Measurements from ENCODE around the gene NDC1. TPM values are rescaled to one million over a fixed set of nuclear protein-coding genes. Genes with fewer than 3 reads are reported as not detected.

Gene NDC1
- polyA plus RNA-seq, 1 of the 3 experiments (the other 2 are of a cell fraction), result 11.5 TPM

GRCh38 chr1:53850082-53850673 is 12.1 kb upstream of the NDC1 start:
- ChIA-PET CTCF (interaction anchor here (0.6 to 6.2 kb wide), 4 partner anchors 11 to 86 kb away, joined by 3 to 51 read pairs (median 3); no protein-coding TSS in a partner anchor), POLR2A (no interaction called here)
- DNase-seq, result no peak
- TF ChIP-seq SMC3 (IDR thresholded peaks at IDR 0.05; ENCODE audit: low read depth, low read length) (no peak), EP300 (IDR thresholded peaks at IDR 0.05; ENCODE audit: borderline replicate concordance in 1 of 2, low read depth in 1 of 2, low read length in 1 of 2) (no peak), GATA2 (CRISPR knock-in tag; IDR thresholded peaks at IDR 0.05) (no peak), NRF1 (IDR thresholded peaks at IDR 0.05; ENCODE audit: low read depth, low read length) (no peak), REST (IDR thresholded peaks at IDR 0.05; ENCODE audit: low read depth, low read length) (no peak), FOXM1 (IDR thresholded peaks at IDR 0.05; ENCODE audit: low read depth) (no peak), MEF2A (IDR thresholded peaks at IDR 0.05; ENCODE audit: borderline replicate concordance, low read depth) (no peak), RXRA (IDR thresholded peaks at IDR 0.05; ENCODE audit: borderline replicate concordance, low read depth) (no peak), POLR2AphosphoS5 (IDR thresholded peaks at IDR 0.05; ENCODE audit: low read depth, low read length) (no peak), RFX5 (IDR thresholded peaks at IDR 0.05; ENCODE audit: low read length) (no peak), FOSL2 (IDR thresholded peaks at IDR 0.05; ENCODE audit: borderline replicate concordance, low read depth) (no peak)
- Histone ChIP-seq H3K4me1 (ENCODE audit: control insufficient read depth in 1 of 2, insufficient read depth in 2 of 2, low read depth in 1 of 2, low read length in 1 of 2) (no peaks in the 10 kb centered on the region), H3K9me3 (no peaks in the 10 kb centered on the region), H3K36me3 (replicated peaks in 1 of 2; ENCODE audit: control insufficient read depth in 1 of 2, insufficient read depth in 2 of 2, low read length in 1 of 2) (peaks cover 15 to 30% of the 10 kb centered on the region in 2 experiments), H3K27me3 (ENCODE audit: insufficient read depth) (no peaks in the 10 kb centered on the region), H3K27ac (ENCODE audit: low read depth in 2 of 2, low read length in 1 of 2) (no peak overlapping the region), H3K9me2 (no peaks in the 10 kb centered on the region), H3K4me3 (ENCODE audit: low read depth in 2 of 2, low read length in 1 of 2) (no peak overlapping the region), H3K79me2 (ENCODE audit: insufficient read depth) (no peaks in the 10 kb centered on the region), H2AFZ (ENCODE audit: low read depth) (no peak overlapping the region), H3F3A (replicated peaks; ENCODE audit: insufficient read depth) (peaks cover 3% of the 10 kb centered on the region), H3K4me2 (no peak overlapping the region), H4K20me1 (ENCODE audit: insufficient read depth) (no peaks in the 10 kb centered on the region), H3K9ac (no peak overlapping the region)
- WGBS (ENCODE audit: low lambda C conversion rate), result 74% methylated on average over 6 of the region's 7 CpGs

GRCh38 chr1:53847980-53848379 is 9.9 kb upstream of the NDC1 start:
- peaks cover 6 to 15% of the 10 kb centered on the region in 2 experiments for H3K36me3 ChIP-seq (replicated peaks in 1 of 2; ENCODE audit: control insufficient read depth in 1 of 2, insufficient read depth in 2 of 2, low read length in 1 of 2)
- CTCF ChIA-PET, result interaction anchor here (0.7 to 6.2 kb wide), 3 partner anchors 13 to 30 kb away, joined by 3 to 51 read pairs (median 3); no protein-coding TSS in a partner anchor
- no peak overlapping the region for H3K4me3 ChIP-seq (ENCODE audit: low read depth in 2 of 2, low read length in 1 of 2)
- TF ChIP-seq SMC3 (IDR thresholded peaks at IDR 0.05; ENCODE audit: low read depth, low read length), result no peak
- TF ChIP-seq MAX (IDR thresholded peaks at IDR 0.05; ENCODE audit: low read depth), result no peak
- no peak for TF ChIP-seq REST (IDR thresholded peaks at IDR 0.05; ENCODE audit: low read depth, low read length)
- no peak for TF ChIP-seq USF2 (IDR thresholded peaks at IDR 0.05; ENCODE audit: borderline replicate concordance, low read depth, low read length)
- no peak for TF ChIP-seq TCF12 (IDR thresholded peaks at IDR 0.05)
- no peak for TF ChIP-seq EP300 (IDR thresholded peaks at IDR 0.05; ENCODE audit: borderline replicate concordance in 1 of 2, low read depth in 1 of 2, low read length in 1 of 2)
- TF ChIP-seq FOXM1 (IDR thresholded peaks at IDR 0.05; ENCODE audit: low read depth), result no peak
- TF ChIP-seq CHD2 (IDR thresholded peaks at IDR 0.05; ENCODE audit: low read length, partially characterized antibody), result no peak
- no peak for TF ChIP-seq YY1 (IDR thresholded peaks at IDR 0.05; ENCODE audit: low read depth)
- no peak for DNase-seq
- no peaks in the 10 kb centered on the region for H4K20me1 ChIP-seq (ENCODE audit: insufficient read depth)
- H3K4me1 ChIP-seq (ENCODE audit: control insufficient read depth in 1 of 2, insufficient read depth in 2 of 2, low read depth in 1 of 2, low read length in 1 of 2), result no peaks in the 10 kb centered on the region
- H3F3A ChIP-seq (replicated peaks; ENCODE audit: insufficient read depth), result peaks cover 3% of the 10 kb centered on the region
- POLR2A ChIA-PET, result no interaction called here
- H2AFZ ChIP-seq (ENCODE audit: low read depth), result no peak overlapping the region
- H3K27ac ChIP-seq (ENCODE audit: low read depth in 2 of 2, low read length in 1 of 2), result no peak overlapping the region
- no peak overlapping the region for H3K4me2 ChIP-seq
- H3K9ac ChIP-seq, result no peak overlapping the region
- no peaks in the 10 kb centered on the region for H3K79me2 ChIP-seq (ENCODE audit: insufficient read depth)
- no peaks in the 10 kb centered on the region for H3K27me3 ChIP-seq (ENCODE audit: insufficient read depth)
- no peaks in the 10 kb centered on the region for H3K9me2 ChIP-seq
- H3K9me3 ChIP-seq, result no peaks in the 10 kb centered on the region
- 79% methylated on average over 6 of the region's 6 CpGs for WGBS (ENCODE audit: low lambda C conversion rate)

Data from SK-N-SH (cell line).